Dendritic cell treated with granulocyte-macrophage colony-stimulating factor and Interleukin-4, amounts not matched to agents 40 ng/mL and 50 ng/mL, for 4 days (primary cell): ENCODE measurements around the gene LRRC36.

ENCODE experiments used
- H3K27ac Mint-ChIP-seq: one replicate; pipeline ENCODE4 v1.8.0; 2022; ENCODE audit warnings: mild to moderate bottlenecking, mixed read lengths
- H3K27me3 Mint-ChIP-seq: one replicate; pipeline ENCODE4 v1.8.0; 2022; ENCODE audit warnings: mild to moderate bottlenecking, mixed read lengths
- H3K36me3 Mint-ChIP-seq: one replicate; pipeline ENCODE4 v1.8.0; 2022; ENCODE audit warnings: low read depth, mixed read lengths
- H3K4me1 Mint-ChIP-seq: one replicate; pipeline ENCODE4 v1.8.0; 2022; ENCODE audit warnings: low read depth, mixed read lengths
- H3K4me3 Mint-ChIP-seq: one replicate; pipeline ENCODE4 v1.8.0; 2022; ENCODE audit warnings: mild to moderate bottlenecking, moderate library complexity, mixed read lengths
- H3K9me3 Mint-ChIP-seq: one replicate; pipeline ENCODE4 v1.8.0; 2022; ENCODE audit warnings: mixed read lengths
- intact Hi-C: fragments of 100-400 bp; cut with micrococcal nuclease; formaldehyde crosslinking; loops from one replicate; pipeline ENCODE4 v1.15.0; 2022

LRRC36 gene

GRCh38 chr16:67417333-67418061 lies 90.9 kb downstream of the LRRC36 start:
- Mint-ChIP-seq H3K27me3 (peaks cover 47% of the 10 kb centered on the region), H3K4me3 (no peak overlapping the region), H3K27ac (no peak overlapping the region), H3K36me3 (no peaks in the 10 kb centered on the region), H3K4me1 (peaks cover 24% of the 10 kb centered on the region), H3K9me3 (no peaks in the 10 kb centered on the region)
- intact Hi-C loops, result no loop called here

GRCh38 chr16:67419502-67419901 lies 92.9 kb downstream of the LRRC36 start:
- Mint-ChIP-seq H3K27ac (no peak overlapping the region), H3K27me3 (peaks cover 42% of the 10 kb centered on the region), H3K4me3 (no peak overlapping the region), H3K9me3 (no peaks in the 10 kb centered on the region), H3K4me1 (peaks cover 16% of the 10 kb centered on the region), H3K36me3 (no peaks in the 10 kb centered on the region)
- intact Hi-C loops, result no loop called here

GRCh38 chr16:67419931-67420330 lies 93.3 kb downstream of the LRRC36 start:
- peaks cover 13% of the 10 kb centered on the region for H3K4me1 Mint-ChIP-seq
- no peak overlapping the region for H3K27ac Mint-ChIP-seq
- H3K4me3 Mint-ChIP-seq, result no peak overlapping the region
- intact Hi-C loops, result no loop called here
- no peaks in the 10 kb centered on the region for H3K36me3 Mint-ChIP-seq
- no peaks in the 10 kb centered on the region for H3K9me3 Mint-ChIP-seq
- H3K27me3 Mint-ChIP-seq, result peaks cover 47% of the 10 kb centered on the region

GRCh38 chr16:67421030-67421429 lies 94.4 kb downstream of the LRRC36 start:
- H3K27me3 Mint-ChIP-seq, result peaks cover 53% of the 10 kb centered on the region
- peaks cover 6% of the 10 kb centered on the region for H3K4me1 Mint-ChIP-seq
- H3K4me3 Mint-ChIP-seq, result no peak overlapping the region
- H3K27ac Mint-ChIP-seq, result no peak overlapping the region
- no peaks in the 10 kb centered on the region for H3K36me3 Mint-ChIP-seq
- intact Hi-C loops, result no loop called here
- no peaks in the 10 kb centered on the region for H3K9me3 Mint-ChIP-seq

- no peak overlapping the region for H3K27ac Mint-ChIP-seq
- intact Hi-C loops, result no loop called here
- H3K36me3 Mint-ChIP-seq, result no peaks in the 10 kb centered on the region
- no peak overlapping the region for H3K4me3 Mint-ChIP-seq
- H3K9me3 Mint-ChIP-seq, result no peaks in the 10 kb centered on the region
- peaks cover 54% of the 10 kb centered on the region for H3K27me3 Mint-ChIP-seq
- H3K4me1 Mint-ChIP-seq, result no peaks in the 10 kb centered on the region
Measured at GRCh38 chr16:67423015-67423414, 96.4 kb downstream of the LRRC36 start.

GRCh38 chr16:67423611-67424260 lies 97.1 kb downstream of the LRRC36 start:
- Mint-ChIP-seq H3K9me3 (no peaks in the 10 kb centered on the region), H3K4me1 (no peaks in the 10 kb centered on the region), H3K27ac (no peak overlapping the region), H3K36me3 (no peaks in the 10 kb centered on the region), H3K27me3 (peaks cover 59% of the 10 kb centered on the region), H3K4me3 (no peak overlapping the region)
- intact Hi-C loops, result no loop called here

- no peak overlapping the region for H3K27ac Mint-ChIP-seq
- H3K36me3 Mint-ChIP-seq, result no peaks in the 10 kb centered on the region
- intact Hi-C loops, result no loop called here
- H3K9me3 Mint-ChIP-seq, result no peaks in the 10 kb centered on the region
- no peaks in the 10 kb centered on the region for H3K4me1 Mint-ChIP-seq
- peaks cover 63% of the 10 kb centered on the region for H3K27me3 Mint-ChIP-seq
- H3K4me3 Mint-ChIP-seq, result no peak overlapping the region
Measured at GRCh38 chr16:67424261-67424615, 97.6 kb downstream of the LRRC36 start.

GRCh38 chr16:67425061-67425460 lies 98.4 kb downstream of the LRRC36 start:
- Mint-ChIP-seq H3K4me3 (no peak overlapping the region), H3K9me3 (no peaks in the 10 kb centered on the region), H3K27ac (no peak overlapping the region), H3K4me1 (peaks cover 1% of the 10 kb centered on the region), H3K27me3 (peaks cover 65% of the 10 kb centered on the region), H3K36me3 (no peaks in the 10 kb centered on the region)
- intact Hi-C loops, result no loop called here

- intact Hi-C loops, result no loop called here
- Mint-ChIP-seq H3K36me3 (no peaks in the 10 kb centered on the region), H3K27ac (no peak overlapping the region), H3K4me1 (peaks cover 6% of the 10 kb centered on the region), H3K27me3 (peaks cover 66% of the 10 kb centered on the region), H3K9me3 (no peaks in the 10 kb centered on the region), H3K4me3 (no peak overlapping the region)
Measured at GRCh38 chr16:67425580-67425979, 99.0 kb downstream of the LRRC36 start.

- peaks cover 64% of the 10 kb centered on the region for H3K27me3 Mint-ChIP-seq
- intact Hi-C loops, result no loop called here
- no peaks in the 10 kb centered on the region for H3K36me3 Mint-ChIP-seq
- no peak overlapping the region for H3K4me3 Mint-ChIP-seq
- H3K27ac Mint-ChIP-seq, result no peak overlapping the region
- no peaks in the 10 kb centered on the region for H3K9me3 Mint-ChIP-seq
- H3K4me1 Mint-ChIP-seq, result peaks cover 7% of the 10 kb centered on the region
Measured at GRCh38 chr16:67426022-67426421, 99.4 kb downstream of the LRRC36 start.

- intact Hi-C loops, result no loop called here
- peaks cover 70% of the 10 kb centered on the region for H3K27me3 Mint-ChIP-seq
- H3K27ac Mint-ChIP-seq, result no peak overlapping the region
- no peaks in the 10 kb centered on the region for H3K36me3 Mint-ChIP-seq
- no peaks in the 10 kb centered on the region for H3K9me3 Mint-ChIP-seq
- peaks cover 14% of the 10 kb centered on the region for H3K4me1 Mint-ChIP-seq
- H3K4me3 Mint-ChIP-seq, result no peak overlapping the region
Measured at GRCh38 chr16:67426950-67427349, 100.3 kb downstream of the LRRC36 start.

- intact Hi-C loops, result loop anchor here (1.0 kb wide), 1 partner anchor 38 kb away; no protein-coding TSS in a partner anchor
- no peak overlapping the region for H3K27ac Mint-ChIP-seq
- peaks cover 80% of the 10 kb centered on the region for H3K27me3 Mint-ChIP-seq
- peaks cover 27% of the 10 kb centered on the region for H3K4me1 Mint-ChIP-seq
- H3K4me3 Mint-ChIP-seq, result no peak overlapping the region
- peaks cover 10% of the 10 kb centered on the region for H3K36me3 Mint-ChIP-seq
- no peaks in the 10 kb centered on the region for H3K9me3 Mint-ChIP-seq
Measured at GRCh38 chr16:67428146-67428731, 101.6 kb downstream of the LRRC36 start.

GRCh38 chr16:67429053-67429798 lies 102.6 kb downstream of the LRRC36 start:
- Mint-ChIP-seq H3K27me3 (peaks cover 84% of the 10 kb centered on the region), H3K27ac (no peak overlapping the region), H3K4me1 (peaks cover 33% of the 10 kb centered on the region), H3K36me3 (peaks cover 20% of the 10 kb centered on the region), H3K4me3 (no peak overlapping the region), H3K9me3 (no peaks in the 10 kb centered on the region)
- intact Hi-C loops, result no loop called here
